H1 (cell line): ENCODE data around the gene CCDC40. TPM values are rescaled to one million over a fixed set of nuclear protein-coding genes. Genes with fewer than 3 reads are reported as not detected.

Experiments used
- polyA plus RNA-seq, 7 experiments: library from polyadenylated mRNA; depleted of rRNA in 3 of 7; stranded (reverse) in 5 of 7; unstranded in 2 of 7; fragments of >200 nt in 5 of 7; fragments of 200-250 nt in 2 of 7; gene quantifications; 1 replicate in 5 of 7; 2 replicates in 1 of 7; 4 replicates in 1 of 7; pipeline versions ENCODE4 v1.2.1 to v1.2.3, GENCODE V29; 2011 to 2013; ENCODE audit warnings: missing spikeins in 2 of 7, mixed read lengths in 2 of 7
- total RNA-seq: library from RNA; stranded (reverse); fragmentation: NEBNext Ultra II Directional; extraction: Animal tissue kit (Norgen Biotek cat#: 25700); gene quantifications from 2 replicates; pipeline ENCODE4 v1.2.1, GENCODE V29; 2021
- TF ChIP-seq, protein P1 (sequence below): fragments of 300-600 bp; sonication (generic); IDR thresholded peaks from 2 replicates; pipeline ENCODE4 v1.7.1; 2012; ENCODE audit warnings: low read length, moderate library complexity, mild to moderate bottlenecking, inconsistent platforms; ENCODE audit not compliant: insufficient replicate concordance

CCDC40 gene
- total and polyA plus RNA-seq, 2 of the 8 experiments (the other 6 are each of a cell fraction or from before 2014, with no cell fraction given), result 4.1 to 11.5 TPM

- TF ChIP-seq, protein P1, sequence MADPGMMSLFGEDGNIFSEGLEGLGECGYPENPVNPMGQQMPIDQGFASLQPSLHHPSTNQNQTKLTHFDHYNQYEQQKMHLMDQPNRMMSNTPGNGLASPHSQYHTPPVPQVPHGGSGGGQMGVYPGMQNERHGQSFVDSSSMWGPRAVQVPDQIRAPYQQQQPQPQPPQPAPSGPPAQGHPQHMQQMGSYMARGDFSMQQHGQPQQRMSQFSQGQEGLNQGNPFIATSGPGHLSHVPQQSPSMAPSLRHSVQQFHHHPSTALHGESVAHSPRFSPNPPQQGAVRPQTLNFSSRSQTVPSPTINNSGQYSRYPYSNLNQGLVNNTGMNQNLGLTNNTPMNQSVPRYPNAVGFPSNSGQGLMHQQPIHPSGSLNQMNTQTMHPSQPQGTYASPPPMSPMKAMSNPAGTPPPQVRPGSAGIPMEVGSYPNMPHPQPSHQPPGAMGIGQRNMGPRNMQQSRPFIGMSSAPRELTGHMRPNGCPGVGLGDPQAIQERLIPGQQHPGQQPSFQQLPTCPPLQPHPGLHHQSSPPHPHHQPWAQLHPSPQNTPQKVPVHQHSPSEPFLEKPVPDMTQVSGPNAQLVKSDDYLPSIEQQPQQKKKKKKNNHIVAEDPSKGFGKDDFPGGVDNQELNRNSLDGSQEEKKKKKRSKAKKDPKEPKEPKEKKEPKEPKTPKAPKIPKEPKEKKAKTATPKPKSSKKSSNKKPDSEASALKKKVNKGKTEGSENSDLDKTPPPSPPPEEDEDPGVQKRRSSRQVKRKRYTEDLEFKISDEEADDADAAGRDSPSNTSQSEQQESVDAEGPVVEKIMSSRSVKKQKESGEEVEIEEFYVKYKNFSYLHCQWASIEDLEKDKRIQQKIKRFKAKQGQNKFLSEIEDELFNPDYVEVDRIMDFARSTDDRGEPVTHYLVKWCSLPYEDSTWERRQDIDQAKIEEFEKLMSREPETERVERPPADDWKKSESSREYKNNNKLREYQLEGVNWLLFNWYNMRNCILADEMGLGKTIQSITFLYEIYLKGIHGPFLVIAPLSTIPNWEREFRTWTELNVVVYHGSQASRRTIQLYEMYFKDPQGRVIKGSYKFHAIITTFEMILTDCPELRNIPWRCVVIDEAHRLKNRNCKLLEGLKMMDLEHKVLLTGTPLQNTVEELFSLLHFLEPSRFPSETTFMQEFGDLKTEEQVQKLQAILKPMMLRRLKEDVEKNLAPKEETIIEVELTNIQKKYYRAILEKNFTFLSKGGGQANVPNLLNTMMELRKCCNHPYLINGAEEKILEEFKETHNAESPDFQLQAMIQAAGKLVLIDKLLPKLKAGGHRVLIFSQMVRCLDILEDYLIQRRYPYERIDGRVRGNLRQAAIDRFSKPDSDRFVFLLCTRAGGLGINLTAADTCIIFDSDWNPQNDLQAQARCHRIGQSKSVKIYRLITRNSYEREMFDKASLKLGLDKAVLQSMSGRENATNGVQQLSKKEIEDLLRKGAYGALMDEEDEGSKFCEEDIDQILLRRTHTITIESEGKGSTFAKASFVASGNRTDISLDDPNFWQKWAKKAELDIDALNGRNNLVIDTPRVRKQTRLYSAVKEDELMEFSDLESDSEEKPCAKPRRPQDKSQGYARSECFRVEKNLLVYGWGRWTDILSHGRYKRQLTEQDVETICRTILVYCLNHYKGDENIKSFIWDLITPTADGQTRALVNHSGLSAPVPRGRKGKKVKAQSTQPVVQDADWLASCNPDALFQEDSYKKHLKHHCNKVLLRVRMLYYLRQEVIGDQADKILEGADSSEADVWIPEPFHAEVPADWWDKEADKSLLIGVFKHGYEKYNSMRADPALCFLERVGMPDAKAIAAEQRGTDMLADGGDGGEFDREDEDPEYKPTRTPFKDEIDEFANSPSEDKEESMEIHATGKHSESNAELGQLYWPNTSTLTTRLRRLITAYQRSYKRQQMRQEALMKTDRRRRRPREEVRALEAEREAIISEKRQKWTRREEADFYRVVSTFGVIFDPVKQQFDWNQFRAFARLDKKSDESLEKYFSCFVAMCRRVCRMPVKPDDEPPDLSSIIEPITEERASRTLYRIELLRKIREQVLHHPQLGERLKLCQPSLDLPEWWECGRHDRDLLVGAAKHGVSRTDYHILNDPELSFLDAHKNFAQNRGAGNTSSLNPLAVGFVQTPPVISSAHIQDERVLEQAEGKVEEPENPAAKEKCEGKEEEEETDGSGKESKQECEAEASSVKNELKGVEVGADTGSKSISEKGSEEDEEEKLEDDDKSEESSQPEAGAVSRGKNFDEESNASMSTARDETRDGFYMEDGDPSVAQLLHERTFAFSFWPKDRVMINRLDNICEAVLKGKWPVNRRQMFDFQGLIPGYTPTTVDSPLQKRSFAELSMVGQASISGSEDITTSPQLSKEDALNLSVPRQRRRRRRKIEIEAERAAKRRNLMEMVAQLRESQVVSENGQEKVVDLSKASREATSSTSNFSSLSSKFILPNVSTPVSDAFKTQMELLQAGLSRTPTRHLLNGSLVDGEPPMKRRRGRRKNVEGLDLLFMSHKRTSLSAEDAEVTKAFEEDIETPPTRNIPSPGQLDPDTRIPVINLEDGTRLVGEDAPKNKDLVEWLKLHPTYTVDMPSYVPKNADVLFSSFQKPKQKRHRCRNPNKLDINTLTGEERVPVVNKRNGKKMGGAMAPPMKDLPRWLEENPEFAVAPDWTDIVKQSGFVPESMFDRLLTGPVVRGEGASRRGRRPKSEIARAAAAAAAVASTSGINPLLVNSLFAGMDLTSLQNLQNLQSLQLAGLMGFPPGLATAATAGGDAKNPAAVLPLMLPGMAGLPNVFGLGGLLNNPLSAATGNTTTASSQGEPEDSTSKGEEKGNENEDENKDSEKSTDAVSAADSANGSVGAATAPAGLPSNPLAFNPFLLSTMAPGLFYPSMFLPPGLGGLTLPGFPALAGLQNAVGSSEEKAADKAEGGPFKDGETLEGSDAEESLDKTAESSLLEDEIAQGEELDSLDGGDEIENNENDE, result no peak
These were observed 9.4 kb upstream of the CCDC40 start (continued) for GRCh38 chr17:80027043-80027435.
